Mucosa of rectum (tissue), 2 donors: ENCODE results near the gene DYNC1I2.

Source experiments
- H3K27ac ChIP-seq, 2 donors: one replicate each; pipeline ENCODE4 v1.7.0; 2013; ENCODE audit warnings: inconsistent platforms in 2 of 2, low read depth in 2 of 2, low read length in 2 of 2
- H3K27me3 ChIP-seq, 2 donors: one replicate each; pipeline ENCODE4 v1.7.0; 2013; ENCODE audit warnings: low read length in 2 of 2; ENCODE audit not compliant: control insufficient read depth in 2 of 2, insufficient read depth in 2 of 2
- H3K36me3 ChIP-seq, 2 donors: one replicate each; pipeline ENCODE4 v1.7.0; 2013; ENCODE audit warnings: low read length in 2 of 2; ENCODE audit not compliant: control insufficient read depth in 2 of 2, insufficient read depth in 2 of 2
- H3K4me1 ChIP-seq, 2 donors: one replicate each; pipeline ENCODE4 v1.7.0; 2013; ENCODE audit warnings: low read length in 2 of 2, mild to moderate bottlenecking in 1 of 2; ENCODE audit not compliant: control insufficient read depth in 2 of 2, insufficient read depth in 2 of 2
- H3K4me3 ChIP-seq, 2 donors: one replicate each; pipeline ENCODE4 v1.7.0; 2013; ENCODE audit warnings: low read length in 2 of 2
- H3K9ac ChIP-seq, 2 donors: one replicate each; pipeline ENCODE4 v1.7.0; 2013; ENCODE audit warnings: low read length in 2 of 2, low read depth in 1 of 2, mild to moderate bottlenecking in 1 of 2
- H3K9me3 ChIP-seq, 2 donors: one replicate each; pipeline ENCODE4 v1.7.0; 2013; ENCODE audit warnings: low read length in 2 of 2; ENCODE audit not compliant: control insufficient read depth in 2 of 2
- donor health status: healthy.
- donor health status: Normal muscosa, but diverticular disease.

Gene DYNC1I2

GRCh38 chr2:171687287-171688128, at the start of gene DYNC1I2:
Gene DYNC1I2 (plus strand): TSS chr2:171687469. CDS start chr2:171690156, 2,687 bp downstream.
- Histone ChIP-seq H3K4me3 (peak within 1 kb of the TSS; percentile 96 to 98), H3K36me3 (peaks cover 4 to 11% of the 10 kb centered on the region in 2 donors), H3K9ac (peak within 1 kb of the TSS; percentile 80 to 91), H3K27ac (peak within 1 kb of the TSS; percentile 83 to 91), H3K9me3 (no peaks in the 10 kb centered on the region), H3K27me3 (no peaks in the 10 kb centered on the region), H3K4me1 (peaks cover 5% of the 10 kb centered on the region in 2 donors)

- H3K4me1 ChIP-seq, result no peaks in the 10 kb centered on the region
- no peak overlapping the region for H3K27ac ChIP-seq
Observed at GRCh38 chr2:171651667-171652415, 35.4 kb upstream of the DYNC1I2 start.

DNA sequence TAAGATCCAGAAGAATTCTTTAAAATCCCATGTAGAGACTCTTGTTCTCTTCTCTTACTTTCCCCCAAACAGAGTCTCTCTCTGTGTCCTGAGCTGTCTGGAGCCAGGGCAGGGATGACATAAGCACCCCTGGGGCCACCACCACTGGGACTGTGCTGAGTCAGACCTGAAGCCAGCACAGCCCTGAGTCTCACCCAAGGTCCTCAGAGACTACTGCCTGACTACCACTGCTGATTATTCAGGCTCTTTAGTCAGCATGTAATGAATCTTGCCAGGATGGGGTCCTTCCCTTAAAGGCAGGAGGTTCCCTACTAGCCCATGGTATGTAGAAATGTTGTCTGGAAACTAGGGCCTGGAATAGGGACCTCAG, 34.9 kb upstream of the DYNC1I2 start:
- Histone ChIP-seq H3K4me1 (no peaks in the 10 kb centered on the region), H3K4me3 (no peak overlapping the region), H3K9ac (no peak overlapping the region), H3K9me3 (no peaks in the 10 kb centered on the region), H3K27me3 (peaks cover 0 to 2% of the 10 kb centered on the region in 2 donors), H3K36me3 (no peaks in the 10 kb centered on the region), H3K27ac (no peak overlapping the region)

More at GRCh38 chr2:171651667-171652415, 35.4 kb upstream of the DYNC1I2 start:
- no peak overlapping the region for H3K4me3 ChIP-seq
- no peak overlapping the region for H3K9ac ChIP-seq
- H3K36me3 ChIP-seq, result no peaks in the 10 kb centered on the region
- peaks cover 0 to 2% of the 10 kb centered on the region in 2 donors for H3K27me3 ChIP-seq
- H3K9me3 ChIP-seq, result no peaks in the 10 kb centered on the region

DNA sequence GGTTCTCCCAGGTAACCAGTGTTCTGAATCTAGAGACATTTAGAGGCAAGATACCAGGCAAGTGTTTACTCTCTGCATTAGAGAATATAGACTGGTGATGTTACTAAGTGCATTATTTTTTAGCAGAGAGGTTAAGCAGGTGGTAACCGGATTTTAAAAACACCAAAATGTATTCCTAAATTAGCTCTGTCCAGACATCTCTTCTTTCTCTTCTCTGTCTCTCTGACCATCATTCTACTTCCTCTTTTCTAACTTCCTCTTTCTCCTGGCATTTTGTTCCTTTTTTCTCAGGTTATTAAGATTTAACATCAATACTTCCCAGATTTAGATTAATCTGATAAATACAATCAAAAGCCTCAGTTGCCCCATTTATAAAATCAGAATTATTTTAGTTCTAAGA, 31.7 kb upstream of the DYNC1I2 start:
- Histone ChIP-seq H3K36me3 (no peaks in the 10 kb centered on the region), H3K4me3 (no peak overlapping the region), H3K27ac (no peak overlapping the region), H3K27me3 (peaks cover 0 to 2% of the 10 kb centered on the region in 2 donors), H3K4me1 (no peaks in the 10 kb centered on the region), H3K9ac (no peak overlapping the region), H3K9me3 (no peaks in the 10 kb centered on the region)

GRCh38 chr2:171667041-171667440, 20.2 kb upstream of the DYNC1I2 start:
- no peak overlapping the region for H3K9ac ChIP-seq
- peaks cover 0 to 9% of the 10 kb centered on the region in 2 donors for H3K27me3 ChIP-seq
- no peaks in the 10 kb centered on the region for H3K36me3 ChIP-seq
- H3K4me1 ChIP-seq, result no peaks in the 10 kb centered on the region
- no peaks in the 10 kb centered on the region for H3K9me3 ChIP-seq
- no peak overlapping the region for H3K4me3 ChIP-seq
- H3K27ac ChIP-seq, result no peak overlapping the region

GRCh38 chr2:171668183-171668582, 19.1 kb upstream of the DYNC1I2 start:
- Histone ChIP-seq H3K4me1 (no peaks in the 10 kb centered on the region), H3K9me3 (no peaks in the 10 kb centered on the region), H3K36me3 (no peaks in the 10 kb centered on the region), H3K4me3 (no peak overlapping the region), H3K27me3 (peaks cover 0 to 5% of the 10 kb centered on the region in 2 donors), H3K27ac (no peak overlapping the region), H3K9ac (no peak overlapping the region)

- Histone ChIP-seq H3K27me3 (peaks cover 0 to 5% of the 10 kb centered on the region in 2 donors), H3K4me1 (no peaks in the 10 kb centered on the region), H3K9me3 (no peaks in the 10 kb centered on the region), H3K9ac (no peak overlapping the region), H3K4me3 (no peak overlapping the region), H3K27ac (no peak overlapping the region), H3K36me3 (no peaks in the 10 kb centered on the region)
Observed at GRCh38 chr2:171669121-171669520, 18.1 kb upstream of the DYNC1I2 start.

DNA sequence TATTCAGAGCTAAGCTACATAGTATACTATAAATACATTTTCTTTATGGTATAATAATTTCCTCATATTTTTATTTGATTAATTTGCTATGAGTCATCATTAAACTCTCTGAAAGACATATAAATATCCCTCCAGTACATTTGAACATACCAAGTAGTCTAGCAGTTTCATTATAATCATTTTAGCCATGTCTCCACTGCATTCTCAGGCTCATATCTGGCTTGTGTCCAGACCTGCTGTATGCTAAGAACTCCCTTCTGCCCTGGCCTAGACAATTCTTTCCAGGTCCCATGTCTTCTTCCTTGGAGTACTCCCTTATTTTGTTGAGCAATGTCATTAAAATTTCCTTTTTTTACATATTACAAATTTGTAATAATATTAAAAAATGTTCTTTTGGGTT, 16.6 kb upstream of the DYNC1I2 start:
- Histone ChIP-seq H3K9me3 (no peaks in the 10 kb centered on the region), H3K9ac (no peak overlapping the region), H3K4me1 (no peaks in the 10 kb centered on the region), H3K27me3 (peaks cover 0 to 2% of the 10 kb centered on the region in 2 donors), H3K27ac (no peak overlapping the region), H3K4me3 (no peak overlapping the region), H3K36me3 (no peaks in the 10 kb centered on the region)

GRCh38 chr2:171671867-171672266, 15.4 kb upstream of the DYNC1I2 start:
- Histone ChIP-seq H3K9me3 (no peaks in the 10 kb centered on the region), H3K36me3 (no peaks in the 10 kb centered on the region), H3K27me3 (no peaks in the 10 kb centered on the region), H3K9ac (no peak overlapping the region), H3K4me1 (no peaks in the 10 kb centered on the region), H3K4me3 (no peak overlapping the region), H3K27ac (no peak overlapping the region)

DNA sequence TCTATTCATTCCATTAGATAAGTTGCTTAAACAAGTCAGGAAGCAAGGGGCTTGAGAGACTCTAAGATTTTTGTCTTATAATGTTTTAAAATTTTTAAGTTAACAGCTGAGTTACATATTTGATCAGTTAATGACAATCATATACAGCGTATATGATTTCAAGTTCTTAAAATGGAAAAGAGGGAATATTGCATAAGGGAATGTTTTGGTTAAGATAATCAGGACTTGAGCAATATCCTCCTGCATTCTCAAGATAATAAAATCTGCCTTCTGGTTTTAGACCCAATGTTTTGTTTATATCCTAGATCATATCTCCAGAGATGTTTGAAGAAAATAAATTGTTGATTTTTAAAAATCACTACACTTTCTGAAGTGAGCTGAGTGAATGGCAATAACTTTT, 13.4 kb upstream of the DYNC1I2 start:
- Histone ChIP-seq H3K9me3 (no peaks in the 10 kb centered on the region), H3K9ac (no peak overlapping the region), H3K27ac (no peak overlapping the region), H3K4me3 (no peak overlapping the region), H3K4me1 (no peaks in the 10 kb centered on the region), H3K36me3 (no peaks in the 10 kb centered on the region), H3K27me3 (no peaks in the 10 kb centered on the region)
